ENCODE results near the gene C15orf39.

C15orf39 gene

GRCh38 chr15:75206803-75207617 is 5.3 kb downstream of the C15orf39 start:
- Histone ChIP-seq H3K27ac (ENCODE audit: low read depth, low read length, poor library complexity, severe bottlenecking) (no peak overlapping the region), H4K20me1 (ENCODE audit: insufficient read depth, low read length) (no peaks in the 10 kb centered on the region), H3K4me2 (ENCODE audit: low read length) (no peak overlapping the region), H3K9ac (ENCODE audit: low read length) (no peak overlapping the region), H3K9me3 (ENCODE audit: low read length) (no peaks in the 10 kb centered on the region), H3K36me3 (ENCODE audit: insufficient read depth, low read length) (peaks cover 77% of the 10 kb centered on the region), H3K79me2 (ENCODE audit: insufficient read depth, low read length) (peaks cover 28% of the 10 kb centered on the region), H3F3A (ENCODE audit: insufficient read depth, low read length) (no peaks in the 10 kb centered on the region), H2AFZ (ENCODE audit: low read length) (no peak overlapping the region), H3K27me3 (ENCODE audit: insufficient read depth, low read length) (no peaks in the 10 kb centered on the region), H3K9me2 (ENCODE audit: low read depth, low read length) (no peaks in the 10 kb centered on the region), H3K4me3 (ENCODE audit: low read depth, low read length, poor library complexity, severe bottlenecking) (no peak overlapping the region), H3K4me1 (ENCODE audit: insufficient read depth, low read length, severe bottlenecking) (peaks cover 16% of the 10 kb centered on the region)
- TF ChIP-seq, protein P1, sequence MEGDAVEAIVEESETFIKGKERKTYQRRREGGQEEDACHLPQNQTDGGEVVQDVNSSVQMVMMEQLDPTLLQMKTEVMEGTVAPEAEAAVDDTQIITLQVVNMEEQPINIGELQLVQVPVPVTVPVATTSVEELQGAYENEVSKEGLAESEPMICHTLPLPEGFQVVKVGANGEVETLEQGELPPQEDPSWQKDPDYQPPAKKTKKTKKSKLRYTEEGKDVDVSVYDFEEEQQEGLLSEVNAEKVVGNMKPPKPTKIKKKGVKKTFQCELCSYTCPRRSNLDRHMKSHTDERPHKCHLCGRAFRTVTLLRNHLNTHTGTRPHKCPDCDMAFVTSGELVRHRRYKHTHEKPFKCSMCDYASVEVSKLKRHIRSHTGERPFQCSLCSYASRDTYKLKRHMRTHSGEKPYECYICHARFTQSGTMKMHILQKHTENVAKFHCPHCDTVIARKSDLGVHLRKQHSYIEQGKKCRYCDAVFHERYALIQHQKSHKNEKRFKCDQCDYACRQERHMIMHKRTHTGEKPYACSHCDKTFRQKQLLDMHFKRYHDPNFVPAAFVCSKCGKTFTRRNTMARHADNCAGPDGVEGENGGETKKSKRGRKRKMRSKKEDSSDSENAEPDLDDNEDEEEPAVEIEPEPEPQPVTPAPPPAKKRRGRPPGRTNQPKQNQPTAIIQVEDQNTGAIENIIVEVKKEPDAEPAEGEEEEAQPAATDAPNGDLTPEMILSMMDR (IDR thresholded peaks at IDR 0.05; ENCODE audit: low read length): no peak
- TF ChIP-seq EZH2 (IDR thresholded peaks at IDR 0.05; ENCODE audit: borderline replicate concordance, low read length): no peak

DNA sequence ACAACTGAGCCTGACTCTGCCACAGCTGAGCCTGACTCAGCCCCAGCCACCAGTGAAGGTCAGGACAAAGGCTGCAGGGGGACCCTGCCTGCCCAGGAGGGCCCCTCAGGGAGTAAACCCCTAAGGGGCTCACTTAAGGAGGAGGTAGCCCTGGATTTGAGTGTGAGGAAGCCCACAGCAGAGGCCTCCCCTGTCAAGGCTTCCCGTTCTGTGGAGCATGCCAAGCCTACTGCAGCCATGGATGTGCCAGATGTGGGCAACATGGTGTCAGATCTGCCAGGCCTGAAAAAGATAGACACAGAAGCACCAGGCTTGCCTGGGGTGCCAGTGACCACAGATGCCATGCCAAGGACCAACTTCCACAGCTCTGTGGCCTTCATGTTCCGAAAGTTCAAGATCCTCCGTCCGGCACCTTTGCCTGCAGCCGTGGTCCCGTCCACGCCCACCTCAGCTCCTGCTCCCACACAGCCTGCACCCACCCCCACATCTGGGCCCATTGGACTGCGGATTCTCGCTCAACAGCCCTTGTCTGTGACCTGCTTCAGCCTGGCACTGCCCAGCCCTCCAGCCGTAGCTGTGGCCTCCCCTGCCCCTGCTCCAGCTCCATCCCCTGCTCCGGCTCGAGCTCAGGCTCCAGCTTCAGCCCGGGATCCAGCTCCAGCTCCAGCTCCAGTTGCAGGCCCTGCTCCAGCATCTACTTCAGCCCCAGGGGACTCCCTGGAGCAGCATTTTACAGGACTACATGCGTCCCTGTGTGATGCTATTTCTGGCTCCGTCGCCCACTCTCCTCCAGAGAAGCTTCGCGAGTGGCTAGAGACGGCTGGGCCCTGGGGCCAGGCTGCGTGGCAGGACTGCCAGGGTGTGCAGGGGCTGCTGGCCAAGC is 6.2 kb downstream of the C15orf39 start:
- H3K9me3 ChIP-seq (ENCODE audit: low read length): no peaks in the 10 kb centered on the region
- no peaks in the 10 kb centered on the region for H3K9me2 ChIP-seq (ENCODE audit: low read depth, low read length)
- H3K4me1 ChIP-seq (ENCODE audit: insufficient read depth, low read length, severe bottlenecking): peaks cover 16% of the 10 kb centered on the region
- H3K27ac ChIP-seq (ENCODE audit: low read depth, low read length, poor library complexity, severe bottlenecking): no peak overlapping the region
- H3F3A ChIP-seq (ENCODE audit: insufficient read depth, low read length): no peaks in the 10 kb centered on the region
- H3K4me3 ChIP-seq (ENCODE audit: low read depth, low read length, poor library complexity, severe bottlenecking): no peak overlapping the region
- H3K4me2 ChIP-seq (ENCODE audit: low read length): no peak overlapping the region
- H3K36me3 ChIP-seq (ENCODE audit: insufficient read depth, low read length): peaks cover 85% of the 10 kb centered on the region
- no peak overlapping the region for H3K9ac ChIP-seq (ENCODE audit: low read length)
- H3K27me3 ChIP-seq (ENCODE audit: insufficient read depth, low read length): no peaks in the 10 kb centered on the region
- TF ChIP-seq, protein P1 (IDR thresholded peaks at IDR 0.05; ENCODE audit: low read length): no peak
- no peak for TF ChIP-seq EZH2 (IDR thresholded peaks at IDR 0.05; ENCODE audit: borderline replicate concordance, low read length)
- peaks cover 27% of the 10 kb centered on the region for H3K79me2 ChIP-seq (ENCODE audit: insufficient read depth, low read length)
- H4K20me1 ChIP-seq (ENCODE audit: insufficient read depth, low read length): no peaks in the 10 kb centered on the region
- no peak overlapping the region for H2AFZ ChIP-seq (ENCODE audit: low read length)

GRCh38 chr15:75208501-75209288 is 7.0 kb downstream of the C15orf39 start:
- no peak overlapping the region for H2AFZ ChIP-seq (ENCODE audit: low read length)
- H3K4me2 ChIP-seq (ENCODE audit: low read length): no peak overlapping the region
- peaks cover 82% of the 10 kb centered on the region for H3K36me3 ChIP-seq (ENCODE audit: insufficient read depth, low read length)
- TF ChIP-seq EZH2 (IDR thresholded peaks at IDR 0.05; ENCODE audit: borderline replicate concordance, low read length): no peak
- TF ChIP-seq, protein P1 (IDR thresholded peaks at IDR 0.05; ENCODE audit: low read length): no peak
- no peak overlapping the region for H3K9ac ChIP-seq (ENCODE audit: low read length)
- H3K4me1 ChIP-seq (ENCODE audit: insufficient read depth, low read length, severe bottlenecking): peaks cover 10% of the 10 kb centered on the region
- H3K9me2 ChIP-seq (ENCODE audit: low read depth, low read length): no peaks in the 10 kb centered on the region
- no peak overlapping the region for H3K4me3 ChIP-seq (ENCODE audit: low read depth, low read length, poor library complexity, severe bottlenecking)
- no peaks in the 10 kb centered on the region for H3K27me3 ChIP-seq (ENCODE audit: insufficient read depth, low read length)
- H3F3A ChIP-seq (ENCODE audit: insufficient read depth, low read length): no peaks in the 10 kb centered on the region
- H4K20me1 ChIP-seq (ENCODE audit: insufficient read depth, low read length): no peaks in the 10 kb centered on the region
- peaks cover 19% of the 10 kb centered on the region for H3K79me2 ChIP-seq (ENCODE audit: insufficient read depth, low read length)
- no peak overlapping the region for H3K27ac ChIP-seq (ENCODE audit: low read depth, low read length, poor library complexity, severe bottlenecking)
- H3K9me3 ChIP-seq (ENCODE audit: low read length): no peaks in the 10 kb centered on the region

Data from OCI-LY1 (cell line).